Esophagus muscularis mucosa (tissue), 4 donors: ENCODE results near the gene NISCH. TPM values are rescaled to one million over a fixed set of nuclear protein-coding genes. Genes with fewer than 3 reads are reported as not detected.

Experiments used
- DNase-seq: peaks from one replicate; pipeline ENCODE4 v3.0.0-alpha.2; 2017; ENCODE audit errors: extremely low spot score
- H3K27ac ChIP-seq, 4 donors: fragments of 200-600 bp; sonication (generic); replicated peaks in 1 of 4; 1 replicate in 3 of 4; 2 replicates in 1 of 4; pipeline ENCODE4 v1.5.1; 2016 to 2019; ENCODE audit warnings: mild to moderate bottlenecking in 1 of 4
- H3K27me3 ChIP-seq, 4 donors: fragments of 200-600 bp; sonication (generic); one replicate each; pipeline versions ENCODE4 v1.5.1 to v1.6.0; 2016 to 2019
- H3K36me3 ChIP-seq, 4 donors: fragments of 200-600 bp; sonication (generic); one replicate each; pipeline ENCODE4 v1.5.1; 2016 to 2019
- H3K4me1 ChIP-seq, 4 donors: fragments of 200-600 bp; sonication (generic); one replicate each; pipeline ENCODE4 v1.5.1; 2016 to 2019
- H3K4me3 ChIP-seq, 4 donors: fragments of 200-600 bp; sonication (generic); 1 replicate in 2 of 4; 2 replicates in 2 of 4; pipeline ENCODE4 v1.5.1; 2016 to 2019; ENCODE audit warnings: mild to moderate bottlenecking in 4 of 4, moderate library complexity in 1 of 4
- H3K9me3 ChIP-seq, 4 donors: fragments of 200-600 bp; sonication (generic); 1 replicate in 3 of 4; 2 replicates in 1 of 4; pipeline ENCODE4 v1.5.1; 2016 to 2019
- CTCF ChIP-seq, 3 experiments: fragments of 200-600 bp in 2 of 3; fragments of 450-650 bp in 1 of 3; sonication (generic) in 2 of 3; IDR thresholded peaks; one replicate each; pipeline ENCODE4 v1.5.1; 2017 to 2019; ENCODE audit warnings: antibody characterized with exemption in 3 of 3, mild to moderate bottlenecking in 2 of 3, moderate library complexity in 1 of 3
- EP300 ChIP-seq: sonication (generic); formaldehyde crosslinking; IDR thresholded peaks from one replicate; pipeline ENCODE4 v1.6.1; 2017; ENCODE audit warnings: antibody characterized with exemption
- POLR2A ChIP-seq: fragments of 450-650 bp; IDR thresholded peaks from one replicate; pipeline ENCODE4 v1.6.1; 2017; ENCODE audit warnings: antibody characterized with exemption, moderate library complexity, mild to moderate bottlenecking, low read depth
- POLR2AphosphoS5 ChIP-seq, 2 donors: sonication (generic); formaldehyde crosslinking; IDR thresholded peaks; one replicate each; pipeline ENCODE4 v1.6.1; 2017; ENCODE audit warnings: antibody characterized with exemption in 2 of 2
- WGBS: methylation state at CpG from one replicate; pipeline ENCODE4 v1.1.5; 2018; 5-methylcytosine and 5-hydroxymethylcytosine counted together
- intact Hi-C: fragments of 100-400 bp; cut with DNase I; formaldehyde crosslinking; loops from one replicate; pipeline ENCODE4 v1.15.1; 2023
- total RNA-seq, 4 donors: library from RNA; depleted of rRNA; stranded (reverse); fragments of >200 nt; gene quantifications; one replicate each; pipeline versions ENCODE4 v1.1.0 to v1.2.1, GENCODE V29; 2016

NISCH gene
- total RNA-seq, 4 donors from 2014 or later: 71.9 to 110 (median 88.0) TPM

DNA sequence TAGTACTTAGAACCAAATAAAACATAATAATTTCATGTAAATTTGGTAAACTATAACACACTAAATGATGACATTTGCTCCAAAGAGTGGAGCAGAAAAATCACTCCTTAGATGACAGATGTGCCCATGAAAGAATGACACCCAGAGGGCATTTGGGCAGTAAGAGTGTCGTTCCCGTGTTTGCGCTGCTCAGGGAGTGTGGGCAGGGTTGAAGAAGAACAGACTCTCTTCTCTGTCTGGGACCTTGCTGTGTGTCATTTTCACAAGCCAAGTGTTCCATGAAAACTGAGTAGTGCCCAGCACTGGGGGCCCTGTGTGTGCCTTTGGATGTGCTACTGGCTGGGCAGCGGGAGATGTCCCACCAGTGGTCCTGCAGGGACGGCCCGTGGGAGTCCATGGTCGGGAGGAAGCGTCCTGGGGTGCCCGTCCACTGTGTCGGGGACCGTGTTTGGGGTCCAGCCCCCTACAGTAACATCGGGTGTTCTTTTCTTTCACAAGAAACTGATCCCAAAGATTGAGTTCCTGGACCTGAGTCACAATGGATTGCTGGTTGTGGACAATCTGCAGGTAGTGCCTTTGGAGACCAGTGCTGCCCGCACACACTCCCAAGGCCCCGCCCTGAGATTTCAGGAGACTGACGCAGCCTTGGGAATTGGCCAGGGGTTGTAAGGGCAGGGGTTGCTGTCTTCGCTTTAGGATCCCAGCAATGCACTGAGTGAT lies 21.8 kb downstream of the NISCH start:
- H3K36me3 ChIP-seq: peaks cover 81 to 100% (median 99%) of the 10 kb centered on the region in 4 donors
- H3K27ac ChIP-seq: no peak overlapping the region
- peaks cover 4 to 15% (median 8%) of the 10 kb centered on the region in 4 donors for H3K4me1 ChIP-seq

GRCh38 chr3:52477796-52478095 lies 22.3 kb downstream of the NISCH start:
- Histone ChIP-seq H3K4me1 (peaks cover 2 to 18% (median 6%) of the 10 kb centered on the region in 4 donors), H3K4me3 (no peak overlapping the region), H3K36me3 (peaks cover 76 to 100% (median 98%) of the 10 kb centered on the region in 4 donors), H3K27ac (no peak overlapping the region), H3K9me3 (no peaks in the 10 kb centered on the region), H3K27me3 (no peaks in the 10 kb centered on the region)
- intact Hi-C loops: loop anchor here (10.0 kb wide), 1 partner anchor 207 kb away; the partner anchor contains the start of genes GNL3 and PBRM1
- 88% methylated on average over 6 of the region's 6 CpGs for WGBS
- DNase-seq: no peak
- TF ChIP-seq EP300 (no peak), POLR2A (no peak)

More for the DNA sequence above, 21.8 kb downstream of the NISCH start:
- DNase-seq: no peak
- intact Hi-C loops: loop anchor here (10.0 kb wide), 1 partner anchor 208 kb away; the partner anchor contains the start of genes GNL3 and PBRM1
- 87% methylated on average over 16 of the region's 16 CpGs for WGBS
- Histone ChIP-seq H3K9me3 (no peaks in the 10 kb centered on the region), H3K4me3 (no peak overlapping the region), H3K27me3 (no peaks in the 10 kb centered on the region)
- TF ChIP-seq CTCF (IDR thresholded peaks at IDR 0.05) (no peak), POLR2A (no peak), EP300 (no peak), POLR2AphosphoS5 (IDR thresholded peaks at IDR 0.05) (no peak)

DNA sequence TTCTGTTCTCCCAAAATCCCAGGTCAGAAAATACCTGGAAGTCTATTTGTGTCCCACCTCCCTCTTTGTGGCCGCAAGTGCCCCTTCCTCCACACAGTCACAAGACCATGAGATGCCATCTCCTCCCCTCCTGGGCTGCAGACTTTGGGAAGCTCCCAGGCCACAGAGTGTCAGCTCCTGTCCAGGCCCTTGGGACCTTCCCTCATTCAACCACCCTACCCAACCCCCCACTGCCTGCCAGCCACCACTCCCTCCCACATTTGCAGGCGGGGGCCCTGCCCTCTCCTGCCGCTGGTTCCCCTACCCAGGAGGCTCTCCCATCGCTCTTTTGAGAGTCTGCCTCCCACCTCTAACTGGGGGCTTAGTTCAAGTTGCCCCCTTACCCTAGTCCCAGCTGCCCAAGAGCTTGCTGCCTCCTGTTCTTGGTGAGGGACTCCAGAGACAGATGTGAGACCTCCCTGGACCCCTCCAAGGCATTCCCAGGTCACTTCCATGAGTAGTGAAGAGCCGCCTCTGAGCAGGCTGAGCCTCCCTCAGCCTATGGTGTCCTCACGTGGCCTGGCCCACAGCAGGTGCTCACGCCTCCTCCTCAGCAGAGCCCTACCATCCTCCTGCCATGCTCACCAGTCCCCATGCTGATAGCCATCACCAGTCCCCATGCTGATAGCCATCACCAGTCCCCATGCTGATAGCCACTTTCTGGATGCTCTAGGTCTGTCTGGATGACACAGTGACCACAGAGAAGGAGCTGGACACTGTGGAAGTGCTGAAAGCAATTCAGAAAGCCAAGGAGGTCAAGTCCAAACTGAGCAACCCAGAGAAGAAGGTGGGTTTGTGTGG lies 23.9 kb downstream of the NISCH start:
- H3K4me1 ChIP-seq: peaks cover 14 to 33% (median 19%) of the 10 kb centered on the region in 4 donors
- H3K4me3 ChIP-seq: no peak overlapping the region
- H3K27me3 ChIP-seq: no peaks in the 10 kb centered on the region
- H3K9me3 ChIP-seq: no peaks in the 10 kb centered on the region
- intact Hi-C loops: loop anchor here (10.0 kb wide), 1 partner anchor 206 kb away; the partner anchor contains the start of genes GNL3 and PBRM1
- peaks cover 67 to 98% (median 86%) of the 10 kb centered on the region in 4 donors for H3K36me3 ChIP-seq
- TF ChIP-seq POLR2A (no peak), CTCF (IDR thresholded peaks at IDR 0.05) (no peak), POLR2AphosphoS5 (IDR thresholded peaks at IDR 0.05) (no peak), EP300 (no peak)
- no peak for DNase-seq
- peak overlapping the region in 3 of 4 donors; percentile 0 to 30 (median 17) for H3K27ac ChIP-seq
- WGBS: 98% methylated on average over 7 of the region's 7 CpGs

GRCh38 chr3:52479877-52480575 lies 24.6 kb downstream of the NISCH start:
- no peak for DNase-seq
- Histone ChIP-seq H3K9me3 (no peaks in the 10 kb centered on the region), H3K27me3 (no peaks in the 10 kb centered on the region), H3K4me1 (peaks cover 22 to 41% (median 27%) of the 10 kb centered on the region in 4 donors), H3K4me3 (peak overlapping the region in 1 of 4 donors; percentile 7), H3K36me3 (peaks cover 62 to 97% (median 80%) of the 10 kb centered on the region in 4 donors), H3K27ac (peak overlapping the region; percentile 0 to 58 (median 24))
- WGBS: 86% methylated on average over 7 of the region's 16 CpGs
- intact Hi-C loops: loop anchor here (10.0 kb wide), 1 partner anchor 205 kb away; the partner anchor contains the start of genes GNL3 and PBRM1
- TF ChIP-seq POLR2A (no peak), EP300 (no peak), CTCF (IDR thresholded peaks at IDR 0.05) (no peak), POLR2AphosphoS5 (IDR thresholded peaks at IDR 0.05) (no peak)
